Heart left ventricle (tissue), 13 donors: Measurements from ENCODE around the gene IRF2.

Source experiments
- POLR2A ChIP-seq, 2 donors: fragments of 450-650 bp; IDR thresholded peaks; one replicate each; pipeline ENCODE4 v1.6.1; 2017; ENCODE audit warnings: antibody characterized with exemption in 2 of 2, mild to moderate bottlenecking in 2 of 2, moderate library complexity in 2 of 2
- TF ChIP-seq, protein P1 (sequence below), 12 donors: fragments of 200-600 bp; sonication (generic) in 4 of 12; IDR thresholded peaks; one replicate each; pipeline versions ENCODE4 v1.5.0 to v1.8.0; 2018 to 2022; ENCODE audit warnings: antibody characterized with exemption in 12 of 12, mild to moderate bottlenecking in 5 of 12
- donor health status: ischemic (EF 13 %, LVEDD 7.1; RV severe dilation, severe dysfunction).
- donor health status: DM: no; HTN: yes; CAD: no.
- donor health status: DM: no; HTN: no; CAD: no.
- donor health status: ischemic (EF 25% LVEDD 6.9; RV normal size, moderate dysfunction).
- donor health status: ischemic (EF 25% LVEDD 5.7; RV mildly dilated, moderate dysfunction).
- donor health status: ischemic (EF 35%, LVEDD 5.7; RV mildly dilated, moderate dysfunction).
- donor health status: nonischemic (EF 11% LVEDD 7.7; RV severe dilation, severe dysfunction).
- donor health status: DM: yes; HTN: yes; CAD: no.
- donor health status: PGD.
- donor health status: ischemic (EF 29% LVEDD 5.4; RV normal size, mild dysfunction).
- donor health status: nonischemic (EF 23%, LVEDD 6.1; RV moderate dilation, normal function).

DNA sequence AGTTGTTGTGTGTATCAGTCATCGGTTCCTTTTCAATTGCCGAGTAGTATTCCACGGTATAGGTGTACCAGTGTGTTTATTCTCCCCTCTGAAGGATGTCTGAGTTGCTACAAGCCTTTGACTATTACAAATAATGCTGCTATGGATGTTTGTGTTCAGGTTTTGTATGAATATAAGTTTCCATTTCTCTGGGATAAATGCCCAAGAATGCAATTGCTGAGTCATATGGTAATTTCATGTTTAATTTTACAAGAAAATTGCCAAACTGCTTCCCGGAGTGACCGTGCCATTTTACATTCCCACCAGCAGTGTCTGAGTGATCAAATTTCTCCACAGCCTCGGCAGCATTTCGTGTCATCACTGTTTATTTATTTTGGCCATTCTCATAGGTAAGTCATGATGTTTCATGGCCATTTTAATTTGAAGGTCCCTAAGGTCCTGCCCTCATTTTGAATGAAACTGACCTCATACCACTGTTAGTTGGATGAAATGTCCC, 73.9 kb downstream of the IRF2 start:
- no peak for TF ChIP-seq POLR2A (IDR thresholded peaks at IDR 0.05)
- TF ChIP-seq, protein P1, sequence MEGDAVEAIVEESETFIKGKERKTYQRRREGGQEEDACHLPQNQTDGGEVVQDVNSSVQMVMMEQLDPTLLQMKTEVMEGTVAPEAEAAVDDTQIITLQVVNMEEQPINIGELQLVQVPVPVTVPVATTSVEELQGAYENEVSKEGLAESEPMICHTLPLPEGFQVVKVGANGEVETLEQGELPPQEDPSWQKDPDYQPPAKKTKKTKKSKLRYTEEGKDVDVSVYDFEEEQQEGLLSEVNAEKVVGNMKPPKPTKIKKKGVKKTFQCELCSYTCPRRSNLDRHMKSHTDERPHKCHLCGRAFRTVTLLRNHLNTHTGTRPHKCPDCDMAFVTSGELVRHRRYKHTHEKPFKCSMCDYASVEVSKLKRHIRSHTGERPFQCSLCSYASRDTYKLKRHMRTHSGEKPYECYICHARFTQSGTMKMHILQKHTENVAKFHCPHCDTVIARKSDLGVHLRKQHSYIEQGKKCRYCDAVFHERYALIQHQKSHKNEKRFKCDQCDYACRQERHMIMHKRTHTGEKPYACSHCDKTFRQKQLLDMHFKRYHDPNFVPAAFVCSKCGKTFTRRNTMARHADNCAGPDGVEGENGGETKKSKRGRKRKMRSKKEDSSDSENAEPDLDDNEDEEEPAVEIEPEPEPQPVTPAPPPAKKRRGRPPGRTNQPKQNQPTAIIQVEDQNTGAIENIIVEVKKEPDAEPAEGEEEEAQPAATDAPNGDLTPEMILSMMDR (IDR thresholded peaks at IDR 0.05): no peak
